ENCODE measurements around the gene PHF12. TPM values are rescaled to one million over a fixed set of nuclear protein-coding genes. Genes with fewer than 3 reads are reported as not detected.
A peak's percentile ranks its signal among the peaks of the same experiment; 100 is the strongest.

Gene PHF12
- total RNA-seq, 1 experiment from 2014 or later, result 53.2 TPM

DNA sequence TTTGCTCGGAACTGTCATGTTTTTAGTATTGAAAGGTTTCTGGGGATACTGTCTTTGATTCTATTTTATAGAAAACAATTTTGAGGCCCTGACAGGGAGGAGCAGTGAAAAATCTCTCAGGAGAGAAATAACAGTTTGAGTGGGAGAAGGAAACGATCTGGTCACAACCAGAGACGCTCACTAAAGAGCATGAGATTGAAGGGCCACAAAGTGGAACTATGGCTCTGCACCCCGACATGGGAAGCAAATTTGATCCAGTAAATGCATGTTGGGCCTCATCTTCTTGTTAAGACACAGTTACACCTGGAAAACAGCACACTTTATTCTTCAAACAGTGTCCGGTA lies 96.0 kb downstream of the PHF12 start:
- H3K27me3 ChIP-seq (ENCODE audit: control insufficient read depth, insufficient read depth, low read length), result no peaks in the 10 kb centered on the region
- peak overlapping the region; percentile 64 for H3K4me3 ChIP-seq (ENCODE audit: insufficient read depth, low read depth, low read length)
- H3K36me3 ChIP-seq (replicated peaks; ENCODE audit: control insufficient read depth, insufficient read depth, low read length), result peaks cover 17% of the 10 kb centered on the region
- no peak for DNase-seq

Other genes starting within 250 kb of the PHF12 start
- gene PROCA1, start 239.6 kb downstream of the PHF12 start, total RNA-seq (2014; rRNA removed; shearing (Covaris generic)), result 13.9 and 23.7 TPM in 2 replicates
- gene RAB34, start 233.7 kb downstream of the PHF12 start, total RNA-seq (2014; rRNA removed; shearing (Covaris generic)), result 209 and 284 TPM in 2 replicates
- gene RPL23A, start 231.5 kb downstream of the PHF12 start, total RNA-seq (2014; rRNA removed; shearing (Covaris generic)), result 778 and 823 TPM in 2 replicates
- gene TLCD1, start 225.3 kb downstream of the PHF12 start, total RNA-seq (2014; rRNA removed; shearing (Covaris generic)), result 15.6 and 21.4 TPM in 2 replicates
- gene NEK8, start 222.7 kb downstream of the PHF12 start, total RNA-seq (2014; rRNA removed; shearing (Covaris generic)), result 10.9 and 12.5 TPM in 2 replicates
- gene TRAF4, start 207.5 kb downstream of the PHF12 start, total RNA-seq (2014; rRNA removed; shearing (Covaris generic)), result 159 and 216 TPM in 2 replicates
- 32.4 and 46.7 TPM in 2 replicates for gene FAM222B, start 108.7 kb downstream of the PHF12 start, total RNA-seq (2014; rRNA removed; shearing (Covaris generic))
- gene ERAL1, start 96.5 kb downstream of the PHF12 start, total RNA-seq (2014; rRNA removed; shearing (Covaris generic)), result 63.7 and 71.9 TPM in 2 replicates
- 76.9 and 84.7 TPM in 2 replicates for gene FLOT2, start 53.8 kb downstream of the PHF12 start, total RNA-seq (2014; rRNA removed; shearing (Covaris generic))
- gene DHRS13, start 48.4 kb downstream of the PHF12 start, total RNA-seq (2014; rRNA removed; shearing (Covaris generic)), result 11.9 and 17.0 TPM in 2 replicates
- 0.37 and 0.83 TPM in 2 replicates for gene SEZ6, start 54.5 kb upstream of the PHF12 start, total RNA-seq (2014; rRNA removed; shearing (Covaris generic))
- 17.4 and 26.4 TPM in 2 replicates for gene PIPOX, start 91.6 kb upstream of the PHF12 start, total RNA-seq (2014; rRNA removed; shearing (Covaris generic))
- 13.5 and 16.6 TPM in 2 replicates for gene MYO18A, start 228.9 kb upstream of the PHF12 start, total RNA-seq (2014; rRNA removed; shearing (Covaris generic))